GM18907 (cell line): ENCODE data around the gene CAPN9.
"Not testable (repeated sequence)": the region's sequence is repeated elsewhere in the genome, so short reads cannot be mapped to it uniquely, and the experiment has no call there.

Experiments
- ATAC-seq: cut with Tn5 transposase; IDR thresholded peaks from one replicate; pipeline ENCODE4 v1.9.1; 2021; ENCODE audit warnings: mild to moderate bottlenecking, moderate library complexity; ENCODE audit not compliant: unreplicated experiment

The CAPN9 gene

GRCh38 chr1:230844561-230844960 is 97.4 kb downstream of the CAPN9 start:
- ATAC-seq, result no peak

GRCh38 chr1:230845184-230845583 is 98.0 kb downstream of the CAPN9 start:
- ATAC-seq, result not testable (repeated sequence)

GRCh38 chr1:230848235-230848634 is 101.0 kb downstream of the CAPN9 start:
- ATAC-seq, result no peak

- no peak for ATAC-seq
Observed at GRCh38 chr1:230849451-230850224, 102.5 kb downstream of the CAPN9 start.

GRCh38 chr1:230850547-230850946 is 103.4 kb downstream of the CAPN9 start:
- ATAC-seq, result no peak

GRCh38 chr1:230851291-230851691 is 104.1 kb downstream of the CAPN9 start:
- no peak for ATAC-seq
